Dermis blood vessel endothelial cell (primary cell): ENCODE measurements around the gene PIP4P1. TPM values are rescaled to one million over a fixed set of nuclear protein-coding genes. Genes with fewer than 3 reads are reported as not detected.

ENCODE experiments used
- total RNA-seq: library from RNA; depleted of rRNA; stranded (reverse); fragments of >200 nt; gene quantifications from 2 replicates; pipeline ENCODE4 v1.2.3, GENCODE V29; 2014

PIP4P1 gene
- total RNA-seq, 1 donor from 2014 or later, result 26.9 TPM

Other genes starting within 250 kb of the PIP4P1 start
- gene OR11H6, start 237.7 kb downstream of the PIP4P1 start, total RNA-seq, result not detected in 2 replicates
- gene OR11H7, start 232.5 kb downstream of the PIP4P1 start, total RNA-seq, result not detected in 2 replicates
- gene OR11H4, start 222.1 kb downstream of the PIP4P1 start, total RNA-seq, result not detected in 2 replicates
- 30.5 and 31.8 TPM in 2 replicates for gene TTC5, start 155.5 kb downstream of the PIP4P1 start, total RNA-seq
- gene CCNB1IP1, start 128.2 kb downstream of the PIP4P1 start, total RNA-seq, result 30.8 and 33.0 TPM in 2 replicates
- gene PARP2, start 117.8 kb downstream of the PIP4P1 start, total RNA-seq, result 7.1 and 9.0 TPM in 2 replicates
- 36.2 and 56.0 TPM in 2 replicates for gene TEP1, start 47.9 kb downstream of the PIP4P1 start, total RNA-seq
- 0.09 and 0.17 TPM in 2 replicates for gene KLHL33, start 25.3 kb downstream of the PIP4P1 start, total RNA-seq
- 30.7 and 86.3 TPM in 2 replicates for gene OSGEP, start 6.6 kb downstream of the PIP4P1 start, total RNA-seq
- gene APEX1, start 6.2 kb downstream of the PIP4P1 start, total RNA-seq, result 63.1 and 83.3 TPM in 2 replicates
- gene PNP, start 8.0 kb upstream of the PIP4P1 start, total RNA-seq, result 214 and 230 TPM in 2 replicates
- 0.34 TPM in 1 of 2 replicates, not detected in the other for gene RNASE10, start 44.1 kb upstream of the PIP4P1 start, total RNA-seq
- gene RNASE9, start 99.6 kb upstream of the PIP4P1 start, total RNA-seq, result not detected in 2 replicates
- gene RNASE11, start 126.6 kb upstream of the PIP4P1 start, total RNA-seq, result not detected in 2 replicates
- not detected in 2 replicates for gene RNASE12, start 129.9 kb upstream of the PIP4P1 start, total RNA-seq
- gene OR6S1, start 180.3 kb upstream of the PIP4P1 start, total RNA-seq, result not detected in 2 replicates
- 11.4 and 25.7 TPM in 2 replicates for gene RNASE4, start 223.1 kb upstream of the PIP4P1 start, total RNA-seq
- gene ANG, start 227.3 kb upstream of the PIP4P1 start, total RNA-seq, result 6.3 and 6.4 TPM in 2 replicates